Psoas muscle (tissue), 8 donors: Measurements from ENCODE around the gene PPP1R3F. TPM values are rescaled to one million over a fixed set of nuclear protein-coding genes. Genes with fewer than 3 reads are reported as not detected.
A peak's percentile ranks its signal among the peaks of the same experiment; 100 is the strongest.

Experiments
- ATAC-seq, 4 donors: fragments of 200-7000 bp; cut with Tn5 transposase; one replicate each; pipeline ENCODE4 v1.9.1; 2020; ENCODE audit warnings: moderate library complexity in 3 of 4, mild to moderate bottlenecking in 2 of 4
- DNase-seq, 2 donors: peaks; one replicate each; pipeline ENCODE4 v3.0.0-alpha.2; 2020
- H3K27ac ChIP-seq: fragments of 200-600 bp; one replicate; pipeline ENCODE4 v1.8.0; 2022
- H3K27me3 ChIP-seq, 3 donors: fragments of 200-600 bp in 1 of 3; one replicate each; pipeline versions ENCODE4 v1.6.1 to v1.8.0; 2013 to 2022; ENCODE audit warnings: low read length in 2 of 3, mild to moderate bottlenecking in 2 of 3, moderate library complexity in 1 of 3; ENCODE audit not compliant: insufficient read depth in 3 of 3
- H3K36me3 ChIP-seq, 2 donors: fragments of 200-600 bp in 1 of 2; one replicate each; pipeline versions ENCODE4 v1.6.1 to v1.8.0; 2013 to 2022; ENCODE audit warnings: low read depth in 1 of 2, mild to moderate bottlenecking in 1 of 2, moderate library complexity in 1 of 2; ENCODE audit not compliant: insufficient read depth in 1 of 2
- H3K4me1 ChIP-seq: fragments of 200-600 bp; one replicate; pipeline ENCODE4 v1.8.0; 2022
- H3K4me3 ChIP-seq: fragments of 200-600 bp; one replicate; pipeline ENCODE4 v1.8.0; 2022; ENCODE audit warnings: mild to moderate bottlenecking
- H3K9me3 ChIP-seq: fragments of 200-600 bp; one replicate; pipeline ENCODE4 v1.8.0; 2022
- WGBS, 3 donors: extraction: QIAGEN DNeasy Blood & Tissue Kit; methylation state at CpG; one replicate each; pipeline versions ENCODE4 v1.1.6 to v1.1.7; 2013; 5-methylcytosine and 5-hydroxymethylcytosine counted together
- intact Hi-C, 2 donors: fragments of 100-400 bp; cut with DNase I; formaldehyde crosslinking; loops; one replicate each; pipeline versions ENCODE4 v1.11.0 to v1.14.2; 2022
- polyA plus RNA-seq, 3 donors: library from polyadenylated mRNA; stranded (reverse); fragments of 200-250 nt; gene quantifications; one replicate each; pipeline ENCODE4 v1.2.3, GENCODE V29; 2013
- total RNA-seq, 4 donors: library from RNA; stranded (reverse); fragmentation: NEBNext Ultra II Directional in 2 of 4; extraction: Animal tissue kit (Norgen Biotek cat#: 25700) in 2 of 4; gene quantifications; one replicate each; pipeline versions ENCODE4 v1.2.1 to v1.2.4, GENCODE V29; 2021 to 2023
- TF ChIP-seq, protein P1 (sequence below): fragments of 200-600 bp; IDR thresholded peaks from one replicate; pipeline ENCODE4 v1.8.0; 2022; ENCODE audit warnings: antibody characterized with exemption
- donor health status: healthy with polysubstance abuse.
- donor health status: DM: no; HTN: no; CAD: no; lungs with moderate emphysema.
- donor health status: Bipolar disorder and iron deficiency.
- donor health status: healthy.
- donor health status: DM: yes; HTN: yes; CAD: no.
- donor health status: DM: no; HTN: no; CAD: no.
- donor health status: DM: no; HTN: no; CAD: no.
- donor health status: DM: yes; HTN: yes; CAD: no.

PPP1R3F gene
- total and polyA plus RNA-seq, 7 donors: 13.9 to 29.8 (median 24.2) TPM

DNA sequence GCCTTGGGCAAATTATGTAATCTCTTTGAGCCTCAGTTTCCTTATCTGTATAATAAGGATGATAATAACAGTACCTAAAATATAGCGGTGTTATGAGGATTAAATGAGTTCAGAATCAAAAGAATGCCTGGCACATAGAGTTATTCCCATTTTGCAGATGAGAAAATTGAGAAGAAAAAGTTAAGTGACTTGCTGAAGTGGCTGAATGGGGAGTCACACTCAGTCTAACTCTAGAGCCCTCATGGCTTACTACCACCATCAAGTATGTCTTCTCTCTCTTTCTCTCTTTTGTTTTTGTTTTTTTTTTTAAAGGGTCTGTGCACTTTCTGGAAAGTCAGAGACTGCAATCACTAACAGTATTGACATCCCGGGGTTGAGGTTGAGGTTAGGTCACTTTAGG, 37.1 kb upstream of the PPP1R3F start:
- Histone ChIP-seq H3K4me1 (no peaks in the 10 kb centered on the region), H3K27ac (no peak overlapping the region), H3K9me3 (no peaks in the 10 kb centered on the region), H3K4me3 (no peak overlapping the region), H3K27me3 (peaks cover 0 to 9% (median 0%) of the 10 kb centered on the region in 3 donors), H3K36me3 (no peaks in the 10 kb centered on the region)
- TF ChIP-seq, protein P1, sequence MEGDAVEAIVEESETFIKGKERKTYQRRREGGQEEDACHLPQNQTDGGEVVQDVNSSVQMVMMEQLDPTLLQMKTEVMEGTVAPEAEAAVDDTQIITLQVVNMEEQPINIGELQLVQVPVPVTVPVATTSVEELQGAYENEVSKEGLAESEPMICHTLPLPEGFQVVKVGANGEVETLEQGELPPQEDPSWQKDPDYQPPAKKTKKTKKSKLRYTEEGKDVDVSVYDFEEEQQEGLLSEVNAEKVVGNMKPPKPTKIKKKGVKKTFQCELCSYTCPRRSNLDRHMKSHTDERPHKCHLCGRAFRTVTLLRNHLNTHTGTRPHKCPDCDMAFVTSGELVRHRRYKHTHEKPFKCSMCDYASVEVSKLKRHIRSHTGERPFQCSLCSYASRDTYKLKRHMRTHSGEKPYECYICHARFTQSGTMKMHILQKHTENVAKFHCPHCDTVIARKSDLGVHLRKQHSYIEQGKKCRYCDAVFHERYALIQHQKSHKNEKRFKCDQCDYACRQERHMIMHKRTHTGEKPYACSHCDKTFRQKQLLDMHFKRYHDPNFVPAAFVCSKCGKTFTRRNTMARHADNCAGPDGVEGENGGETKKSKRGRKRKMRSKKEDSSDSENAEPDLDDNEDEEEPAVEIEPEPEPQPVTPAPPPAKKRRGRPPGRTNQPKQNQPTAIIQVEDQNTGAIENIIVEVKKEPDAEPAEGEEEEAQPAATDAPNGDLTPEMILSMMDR: no peak
- DNase-seq (no peak), ATAC-seq (no peak)
- intact Hi-C loops: no loop called here
- 79 to 94% (median 90%) methylated on average over 2 of the region's 2 CpGs for WGBS, 3 donors

DNA sequence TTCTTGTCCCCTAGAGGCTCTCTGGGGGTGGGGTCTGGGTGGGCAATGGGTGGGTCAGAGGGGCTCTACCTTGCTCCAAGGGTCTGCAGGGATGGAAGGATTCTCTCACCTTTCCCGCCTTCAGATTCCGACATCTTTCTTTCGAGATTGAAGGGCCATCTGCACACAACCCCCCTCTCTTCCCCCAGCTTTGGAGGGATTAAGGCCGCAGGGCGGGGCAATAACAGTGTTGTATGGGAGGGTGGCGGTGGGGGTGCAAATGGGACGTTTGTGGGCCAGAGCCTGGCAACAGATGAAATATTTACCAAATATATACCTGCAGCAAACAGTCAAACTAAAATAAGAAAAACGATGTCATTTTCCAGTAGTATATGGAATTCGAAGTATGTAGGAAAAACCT, 36.4 kb upstream of the PPP1R3F start, which contains the start of gene CACNA1F:
Gene CACNA1F, minus strand, starts transcription at position 165 of the 400 bp plus-strand sequence. Its CDS starts 31 bp downstream, at position 134.
- peak within 1 kb of the TSS; percentile 24 for H3K4me3 ChIP-seq
- H3K27me3 ChIP-seq: peaks cover 0 to 7% (median 0%) of the 10 kb centered on the region in 3 donors
- H3K9me3 ChIP-seq: no peaks in the 10 kb centered on the region
- intact Hi-C loops: no loop called here
- no peaks in the 10 kb centered on the region for H3K36me3 ChIP-seq
- H3K27ac ChIP-seq: no peak within 1 kb of the TSS
- DNase-seq: no peak
- TF ChIP-seq, protein P1: no peak
- no peaks in the 10 kb centered on the region for H3K4me1 ChIP-seq
- WGBS, 3 donors: 75 to 81% (median 77%) methylated on average over 9 of the region's 9 CpGs
- no peak for ATAC-seq

DNA sequence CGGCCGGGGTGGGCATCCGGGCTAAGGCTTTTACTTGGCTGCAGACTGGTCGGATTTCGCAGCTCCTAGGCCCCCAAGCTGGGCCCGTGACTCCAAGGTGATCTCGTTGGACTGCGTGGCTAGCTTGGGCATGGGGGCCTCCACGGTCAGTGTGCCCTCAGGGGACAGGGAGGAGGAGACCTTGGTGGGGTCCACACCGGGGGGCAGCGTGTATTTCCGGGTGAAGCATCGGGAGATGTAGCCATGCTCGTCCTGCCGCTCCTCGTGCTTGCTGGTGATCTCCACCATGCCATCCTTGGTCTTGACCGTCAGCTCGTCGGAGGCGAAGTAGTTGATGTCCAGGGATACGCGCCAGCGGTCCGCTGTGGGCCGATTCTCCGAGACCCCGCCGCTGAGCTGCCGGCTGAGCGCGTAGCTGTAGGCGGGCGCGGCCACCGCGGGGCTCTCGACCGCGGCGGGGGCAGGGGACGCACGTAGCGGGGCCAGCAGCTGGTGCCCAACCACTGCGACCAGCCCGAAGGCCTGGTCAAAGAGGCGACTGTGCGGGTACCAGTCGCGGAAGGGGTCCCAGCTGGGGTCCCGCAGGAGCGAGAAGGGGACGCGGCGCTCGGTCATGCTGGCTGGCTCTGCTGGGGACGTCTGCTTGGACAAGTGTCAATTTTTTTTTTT, 35.6 kb upstream of the PPP1R3F start:
- Histone ChIP-seq H3K27ac (no peak overlapping the region), H3K36me3 (no peaks in the 10 kb centered on the region), H3K27me3 (peaks cover 0 to 6% (median 0%) of the 10 kb centered on the region in 3 donors), H3K4me1 (no peaks in the 10 kb centered on the region), H3K9me3 (no peaks in the 10 kb centered on the region), H3K4me3 (peak overlapping the region; percentile 24)
- intact Hi-C loops: no loop called here
- ATAC-seq (no peak), DNase-seq (no peak)
- 28 to 56% (median 31%) methylated on average over 18 to 56 of the region's 56 CpGs for WGBS, 3 donors
- TF ChIP-seq, protein P1: no peak

DNA sequence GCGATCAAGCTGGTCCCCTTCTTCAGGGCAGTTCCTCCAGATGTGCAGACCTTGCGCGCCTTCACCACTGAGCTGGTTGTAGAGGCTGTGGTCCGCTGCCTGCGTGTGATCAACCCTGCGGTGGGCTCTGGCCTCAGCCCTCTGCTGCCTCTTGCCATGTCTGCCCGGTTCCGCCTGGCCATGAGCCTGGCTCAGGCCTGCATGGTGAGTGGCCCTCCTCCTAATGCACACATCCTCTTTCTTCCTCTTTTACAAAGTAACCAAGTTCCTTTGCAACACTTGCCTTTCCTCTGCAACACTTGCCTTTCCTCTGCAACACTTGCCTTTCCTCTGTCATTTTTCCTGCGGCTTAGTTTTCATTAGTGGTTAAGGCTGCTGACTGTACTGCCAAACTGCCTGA, 32.5 kb upstream of the PPP1R3F start:
- Histone ChIP-seq H3K36me3 (no peaks in the 10 kb centered on the region), H3K9me3 (no peaks in the 10 kb centered on the region), H3K4me3 (no peak overlapping the region), H3K27ac (no peak overlapping the region), H3K4me1 (no peaks in the 10 kb centered on the region), H3K27me3 (no peaks in the 10 kb centered on the region)
- 76 to 84% (median 81%) methylated on average over 9 of the region's 9 CpGs for WGBS, 3 donors
- intact Hi-C loops: no loop called here
- TF ChIP-seq, protein P1: no peak
- ATAC-seq (no peak), DNase-seq (no peak)

DNA sequence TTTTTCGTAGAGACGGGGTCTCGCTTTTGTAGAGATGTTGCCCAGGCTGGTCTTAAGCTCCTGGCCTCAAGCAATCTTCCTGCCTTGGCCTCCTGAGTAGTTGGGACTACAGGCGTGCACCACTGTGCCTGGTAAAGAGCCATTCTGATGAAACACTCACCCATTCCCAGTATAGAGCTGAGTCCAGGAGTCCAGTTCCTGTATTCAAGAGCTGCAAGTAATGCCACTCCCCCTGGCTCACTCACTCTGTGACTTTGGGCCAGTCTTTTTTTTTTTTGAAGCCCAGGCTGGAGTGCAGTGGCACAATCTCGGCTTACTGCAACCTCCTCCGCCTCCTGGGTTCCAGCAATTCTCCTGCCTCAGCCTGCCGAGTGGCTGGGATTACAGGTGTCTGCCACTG, 30.9 kb upstream of the PPP1R3F start:
- TF ChIP-seq, protein P1: no peak
- no peak overlapping the region for H3K27ac ChIP-seq
- no peaks in the 10 kb centered on the region for H3K9me3 ChIP-seq
- H3K4me3 ChIP-seq: no peak overlapping the region
- intact Hi-C loops: no loop called here
- 75 to 80% (median 76%) methylated on average over 7 of the region's 7 CpGs for WGBS, 3 donors
- ATAC-seq (no peak), DNase-seq (no peak)
- H3K27me3 ChIP-seq: no peaks in the 10 kb centered on the region
- H3K4me1 ChIP-seq: no peaks in the 10 kb centered on the region
- H3K36me3 ChIP-seq: peaks cover 0 to 12% of the 10 kb centered on the region in 2 donors
